Activated gamma-delta T cell (primary cell): ENCODE measurements around the gene ACTR3.

ENCODE experiments used
- DNase-seq: peaks from one replicate; lab custom pipeline; 2025; lab: John Stamatoyannopoulos, UW

The ACTR3 gene

GRCh38 chr2:113876503-113877387, 13.1 kb upstream of the ACTR3 start:
- no peak for DNase-seq

- no peak for DNase-seq
These were observed 11.9 kb upstream of the ACTR3 start for GRCh38 chr2:113877711-113878598.

GRCh38 chr2:113878743-113879142, 11.1 kb upstream of the ACTR3 start:
- no peak for DNase-seq

- no peak for DNase-seq
These were observed 10.4 kb upstream of the ACTR3 start for GRCh38 chr2:113879457-113879856.

- DNase-seq = no peak
These were observed 3.3 kb upstream of the ACTR3 start for GRCh38 chr2:113886479-113887008.

GRCh38 chr2:113887009-113887792, 2.7 kb upstream of the ACTR3 start:
- DNase-seq = no peak

- no peak for DNase-seq
These were observed 1.0 kb upstream of the ACTR3 start for GRCh38 chr2:113888641-113889470.

- DNase-seq = peak; percentile 31
These were observed 655 bp downstream of the ACTR3 start for GRCh38 chr2:113890253-113891235.

GRCh38 chr2:113891265-113891959, 1.5 kb downstream of the ACTR3 start:
- no peak for DNase-seq

GRCh38 chr2:113892004-113892710, 2.3 kb downstream of the ACTR3 start:
- no peak for DNase-seq

GRCh38 chr2:113894156-113894743, 4.4 kb downstream of the ACTR3 start:
- no peak for DNase-seq

- no peak for DNase-seq
These were observed 5.4 kb downstream of the ACTR3 start for GRCh38 chr2:113895301-113895700.

GRCh38 chr2:113895819-113896563, 6.1 kb downstream of the ACTR3 start:
- no peak for DNase-seq

GRCh38 chr2:113896791-113897190, 6.9 kb downstream of the ACTR3 start:
- DNase-seq = no peak

- DNase-seq = no peak
These were observed 8.2 kb downstream of the ACTR3 start for GRCh38 chr2:113898081-113898480.

- DNase-seq = no peak
These were observed 9.3 kb downstream of the ACTR3 start for GRCh38 chr2:113899166-113899565.

- DNase-seq = no peak
These were observed 12.1 kb downstream of the ACTR3 start for GRCh38 chr2:113901943-113902342.
